HG02852 (cell line): Measurements from ENCODE around the gene DLG1.
"Not testable (repeated sequence)": the region's sequence is repeated elsewhere in the genome, so short reads cannot be mapped to it uniquely, and the experiment has no call there.

Experiments
- ATAC-seq: cut with Tn5 transposase; IDR thresholded peaks from one replicate; pipeline ENCODE4 v1.9.1; 2021; ENCODE audit warnings: mild to moderate bottlenecking, moderate library complexity; ENCODE audit not compliant: unreplicated experiment

DLG1 gene

GRCh38 chr3:197035577-197035976 is 262.8 kb downstream of the DLG1 start:
- ATAC-seq = no peak

DNA sequence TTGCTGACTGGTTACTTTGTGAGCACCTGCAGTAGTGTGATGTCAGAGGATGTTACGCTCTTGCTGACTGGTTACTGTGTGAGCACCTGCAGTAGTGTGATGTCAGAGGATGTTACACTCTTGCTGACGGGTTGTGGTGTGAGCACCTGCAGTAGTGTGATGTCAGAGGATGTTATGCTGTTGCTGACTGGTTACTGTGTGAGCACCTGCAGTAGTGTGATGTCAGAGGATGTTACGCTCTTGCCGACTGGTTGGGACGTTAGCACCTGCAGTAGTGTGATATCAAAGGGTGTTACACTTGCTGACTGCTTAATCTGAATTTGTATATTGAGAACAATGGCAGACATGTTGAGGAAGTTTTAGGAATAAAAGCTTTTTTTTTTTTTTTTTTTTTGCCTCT is 263.6 kb downstream of the DLG1 start:
- not testable (repeated sequence) for ATAC-seq

DNA sequence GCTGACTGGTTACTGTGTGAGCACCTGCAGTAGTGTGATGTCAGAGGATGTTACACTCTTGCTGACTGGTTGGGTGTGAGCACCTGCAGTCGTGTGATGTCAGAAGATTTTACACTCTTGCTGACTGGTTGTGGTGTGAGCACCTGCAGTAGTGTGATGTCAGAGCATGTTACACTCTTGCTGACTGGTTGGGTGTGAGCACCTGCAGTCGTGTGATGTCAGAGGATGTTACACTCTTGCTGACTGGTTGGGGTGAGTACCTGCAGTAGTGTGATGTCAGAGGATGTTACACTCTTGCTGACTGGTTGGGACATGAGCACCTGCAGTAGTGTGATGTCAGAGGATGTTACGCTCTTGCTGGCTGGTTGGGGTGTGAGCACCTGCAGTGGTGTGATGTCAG is 264.6 kb downstream of the DLG1 start:
- not testable (repeated sequence) for ATAC-seq

GRCh38 chr3:197031315-197032285 is 266.8 kb downstream of the DLG1 start:
- no peak for ATAC-seq

DNA sequence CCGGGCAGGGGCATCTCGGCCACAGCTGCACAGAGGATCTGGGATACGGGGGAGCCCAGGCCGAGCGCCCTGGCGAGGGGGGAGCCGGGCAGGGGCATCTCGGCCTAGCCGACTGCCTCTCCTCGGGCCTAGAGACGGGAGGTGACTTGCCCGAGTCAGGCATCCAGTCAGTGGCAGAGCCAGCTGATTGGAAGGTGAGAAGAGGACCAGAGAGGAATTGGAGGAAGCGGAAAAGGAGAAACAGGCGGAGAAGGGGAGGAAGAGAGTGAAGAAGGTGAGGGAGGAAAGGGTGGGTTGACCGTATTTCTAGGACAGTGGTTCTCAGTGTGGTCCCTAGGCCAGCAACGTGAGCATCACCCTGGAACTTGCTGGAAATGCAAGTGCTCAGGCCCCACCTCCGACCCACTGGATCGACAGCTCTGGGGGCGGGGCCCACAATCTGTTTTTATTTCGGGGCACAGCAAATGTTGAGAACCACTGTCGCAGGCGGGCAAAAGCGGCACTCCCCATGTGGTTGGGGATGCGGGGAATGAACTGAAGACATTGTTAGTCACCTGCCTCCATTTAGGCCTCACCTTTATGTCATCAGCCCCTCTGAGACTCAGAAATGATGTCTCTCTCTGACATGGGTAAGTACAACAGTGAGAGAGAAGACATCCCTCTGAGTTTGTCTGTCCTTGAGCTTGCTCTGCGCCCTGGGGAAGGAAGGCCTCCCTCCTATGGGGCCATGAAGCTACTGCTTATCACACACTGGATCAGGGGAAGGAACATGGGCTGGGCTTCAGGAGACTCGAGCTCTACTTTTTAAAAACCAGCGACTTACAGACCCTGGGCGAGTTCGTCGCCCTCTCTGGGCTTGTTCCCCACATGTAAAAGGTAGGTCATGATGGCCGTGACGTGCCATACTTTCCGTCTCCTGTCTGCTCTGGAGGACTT is 267.8 kb downstream of the DLG1 start:
- no peak for ATAC-seq

GRCh38 chr3:197029511-197030167 is 268.8 kb downstream of the DLG1 start, which contains the start of gene MELTF:
TSS of gene MELTF (minus strand) at chr3:197029817. CDS start at chr3:197029702, 115 bp downstream.
- peak; percentile 80 for ATAC-seq

GRCh38 chr3:197028728-197029510 is 269.5 kb downstream of the DLG1 start:
- ATAC-seq = peak; percentile 29

GRCh38 chr3:197027896-197028727 is 270.3 kb downstream of the DLG1 start:
- no peak for ATAC-seq

DNA sequence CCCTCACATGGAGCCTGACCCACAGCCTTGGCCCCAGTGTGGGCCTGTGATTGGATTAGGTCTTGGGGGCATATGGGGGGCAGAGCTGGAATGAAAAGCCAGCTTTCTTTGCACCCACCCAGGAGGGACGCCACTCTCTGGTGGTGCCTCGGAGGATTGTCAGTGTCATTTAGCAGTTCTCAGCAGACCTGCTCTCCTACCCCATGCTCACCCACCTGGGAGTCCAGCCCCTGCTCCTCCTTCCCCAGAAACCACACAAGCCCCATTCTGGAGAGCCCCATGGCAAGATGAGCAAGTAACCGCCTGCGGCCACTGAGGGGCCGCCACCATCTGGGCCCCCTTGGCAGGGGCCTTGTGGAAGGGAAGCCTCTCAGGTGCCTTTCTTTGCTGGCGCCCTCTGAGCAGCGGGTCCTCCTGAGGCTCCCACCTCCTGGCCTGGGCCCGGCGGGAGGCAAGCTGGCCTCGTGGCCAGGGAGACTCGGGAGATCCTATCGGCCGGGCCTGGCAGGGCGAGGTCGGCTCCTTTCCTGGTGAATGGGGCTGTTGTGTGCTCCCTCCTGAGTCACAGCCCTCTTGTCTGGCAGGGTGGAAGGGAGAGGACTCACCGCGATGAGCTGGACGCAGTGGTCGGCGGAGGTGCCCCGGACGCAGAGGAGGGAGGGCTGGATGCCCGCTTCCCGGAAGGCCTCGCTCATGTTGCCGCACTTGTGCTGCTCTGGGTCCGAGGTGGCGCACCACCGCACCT is 271.1 kb downstream of the DLG1 start:
- ATAC-seq = no peak

- ATAC-seq = no peak
Observed at GRCh38 chr3:197026481-197026866, 271.9 kb downstream of the DLG1 start.

- ATAC-seq = no peak
Observed at GRCh38 chr3:197025736-197026480, 272.5 kb downstream of the DLG1 start.

- no peak for ATAC-seq
Observed at GRCh38 chr3:197024881-197025735, 273.3 kb downstream of the DLG1 start.

DNA sequence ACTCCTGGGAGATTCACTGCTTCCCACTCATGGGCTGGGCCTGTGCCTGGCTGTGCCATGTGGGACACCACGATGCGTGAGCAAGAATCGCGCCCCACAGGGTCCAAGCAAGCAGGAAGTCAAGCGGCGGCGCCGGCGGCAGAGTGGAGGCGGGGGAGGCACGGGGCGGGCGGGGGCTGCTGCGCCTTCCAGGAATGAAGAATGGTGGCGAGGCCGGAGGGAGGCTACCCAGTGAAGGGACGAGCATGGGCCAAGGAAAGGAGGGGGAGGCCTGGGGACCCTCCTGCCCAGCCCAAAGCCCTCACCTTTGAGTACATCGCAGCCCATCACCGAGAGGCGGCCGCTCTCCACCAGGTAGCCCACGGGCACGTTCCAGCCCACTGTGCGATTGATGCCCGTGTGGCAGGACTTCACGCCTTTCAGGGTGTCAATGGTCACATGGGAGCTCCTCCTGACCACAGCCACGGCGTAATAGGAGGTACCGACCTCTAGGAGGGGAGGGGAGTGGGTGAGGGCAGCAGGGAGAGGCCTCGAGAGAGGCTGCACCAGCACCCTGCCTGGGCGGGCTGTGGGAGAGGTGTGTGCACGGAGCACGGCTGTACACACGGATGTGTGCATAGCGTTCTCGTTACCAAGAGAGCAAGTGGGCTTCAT is 274.3 kb downstream of the DLG1 start:
- ATAC-seq = no peak

DNA sequence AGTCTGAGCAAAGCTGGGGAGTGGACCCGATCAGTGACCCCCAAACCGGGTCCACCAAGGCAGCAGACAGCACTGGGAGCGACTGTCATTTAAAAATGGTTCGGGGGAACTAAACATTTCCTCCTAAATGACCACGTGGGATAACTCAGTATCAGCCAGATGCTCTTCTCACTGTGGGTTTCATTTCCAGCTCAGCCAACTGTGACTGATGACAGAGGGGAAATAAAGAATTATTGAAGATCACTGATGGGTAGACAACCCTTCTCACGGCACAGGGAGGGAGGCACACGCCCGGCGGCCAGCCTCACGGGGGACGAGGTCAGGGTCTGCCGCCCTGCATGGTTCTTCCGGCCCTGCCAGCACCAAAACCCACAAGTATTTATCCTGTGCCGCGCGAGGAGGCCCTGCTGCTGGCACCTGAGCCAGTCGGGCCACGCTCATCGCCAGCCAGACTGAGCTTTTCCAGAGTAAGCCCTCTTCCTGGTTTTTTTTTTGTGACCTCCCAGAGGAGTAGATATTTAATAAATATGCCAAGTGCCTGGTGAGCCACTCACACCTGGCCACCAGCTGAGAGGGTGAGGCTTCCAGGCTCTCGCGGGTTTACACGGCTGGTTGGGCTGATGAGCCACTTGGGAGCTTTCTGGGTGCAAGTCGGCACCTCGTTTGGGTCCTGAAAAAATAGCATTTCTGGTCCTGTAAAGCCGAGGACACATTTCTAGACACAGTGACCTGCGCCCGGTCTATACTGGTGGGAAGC is 275.0 kb downstream of the DLG1 start:
- ATAC-seq = peak; percentile 47

- ATAC-seq = peak; percentile 13
Observed at GRCh38 chr3:197022405-197023231, 275.8 kb downstream of the DLG1 start.
